Activated T-cell treated with anti-CD3 and anti-CD28 coated beads for 4 hours (primary cell): ENCODE data around the gene CYP17A1.
"Not testable (repeated sequence)": the region's sequence is repeated elsewhere in the genome, so short reads cannot be mapped to it uniquely, and the experiment has no call there.

Source experiments
- DNase-seq: peaks from one replicate; pipeline ENCODE4 v3.0.0-alpha.2; 2020

The CYP17A1 gene

GRCh38 chr10:102834143-102834542, 3.1 kb downstream of the CYP17A1 start:
- no peak for DNase-seq

- no peak for DNase-seq
Measured at GRCh38 chr10:102832987-102833386, 4.2 kb downstream of the CYP17A1 start.

- no peak for DNase-seq
Measured at GRCh38 chr10:102832248-102832647, 5.0 kb downstream of the CYP17A1 start.

- DNase-seq, result no peak
Measured at GRCh38 chr10:102831322-102832071, 5.7 kb downstream of the CYP17A1 start.

- no peak for DNase-seq
Measured at GRCh38 chr10:102827597-102827975, 9.6 kb downstream of the CYP17A1 start.

- no peak for DNase-seq
Measured at GRCh38 chr10:102826148-102826796, 10.9 kb downstream of the CYP17A1 start.

- no peak for DNase-seq
Measured at GRCh38 chr10:102824664-102825063, 12.5 kb downstream of the CYP17A1 start.

- no peak for DNase-seq
Measured at GRCh38 chr10:102822222-102822621, 15.0 kb downstream of the CYP17A1 start.

GRCh38 chr10:102820008-102820407, 17.2 kb downstream of the CYP17A1 start:
- DNase-seq, result not testable (repeated sequence)

GRCh38 chr10:102819054-102819453, 18.2 kb downstream of the CYP17A1 start:
- no peak for DNase-seq

GRCh38 chr10:102817175-102817574, 20.0 kb downstream of the CYP17A1 start:
- no peak for DNase-seq

- no peak for DNase-seq
Measured at GRCh38 chr10:102815790-102816549, 21.2 kb downstream of the CYP17A1 start.

- no peak for DNase-seq
Measured at GRCh38 chr10:102814873-102815661, 22.1 kb downstream of the CYP17A1 start.

- no peak for DNase-seq
Measured at GRCh38 chr10:102814453-102814871, 22.8 kb downstream of the CYP17A1 start.

- DNase-seq, result no peak
Measured at GRCh38 chr10:102813734-102814452, 23.3 kb downstream of the CYP17A1 start.

- no peak for DNase-seq
Measured at GRCh38 chr10:102813017-102813541, 24.1 kb downstream of the CYP17A1 start.

GRCh38 chr10:102812231-102812876, 24.9 kb downstream of the CYP17A1 start:
- no peak for DNase-seq

- DNase-seq, result no peak
Measured at GRCh38 chr10:102811346-102811745, 25.9 kb downstream of the CYP17A1 start.

GRCh38 chr10:102808380-102808779, 28.8 kb downstream of the CYP17A1 start:
- DNase-seq, result no peak

- no peak for DNase-seq
Measured at GRCh38 chr10:102804382-102805055, 32.7 kb downstream of the CYP17A1 start.
